ENCODE results near the gene ETFA.

ETFA gene

GRCh38 chr15:76183930-76184649, 127.2 kb downstream of the ETFA start:
- H3K27me3 ChIP-seq (ENCODE audit: insufficient read depth, low read length): peaks cover 3% of the 10 kb centered on the region; the same call in 1 of the 2 replicates
- H3K36me3 ChIP-seq (ENCODE audit: insufficient read depth, low read depth, low read length): no peaks in the 10 kb centered on the region
- H3K9me3 ChIP-seq (ENCODE audit: insufficient read depth, low read depth, low read length): no peaks in the 10 kb centered on the region
- no peaks in the 10 kb centered on the region for H3K4me1 ChIP-seq (ENCODE audit: insufficient read depth, low read length)
- no peak overlapping the region for H3K9ac ChIP-seq (ENCODE audit: low read depth, low read length)
- no peak overlapping the region for H3K27ac ChIP-seq (ENCODE audit: low read length)
- no peak overlapping the region for H3K4me3 ChIP-seq (ENCODE audit: low read length)

GRCh38 chr15:76181705-76182107, 129.6 kb downstream of the ETFA start:
- H3K9me3 ChIP-seq (ENCODE audit: insufficient read depth, low read depth, low read length): no peaks in the 10 kb centered on the region
- no peak overlapping the region for H3K9ac ChIP-seq (ENCODE audit: low read depth, low read length)
- no peak overlapping the region for H3K27ac ChIP-seq (ENCODE audit: low read length)
- H3K4me3 ChIP-seq (ENCODE audit: low read length): no peak overlapping the region
- no peaks in the 10 kb centered on the region for H3K4me1 ChIP-seq (ENCODE audit: insufficient read depth, low read length)
- H3K27me3 ChIP-seq (ENCODE audit: insufficient read depth, low read length): no peaks in the 10 kb centered on the region
- no peaks in the 10 kb centered on the region for H3K36me3 ChIP-seq (ENCODE audit: insufficient read depth, low read depth, low read length)

GRCh38 chr15:76180321-76180720, 130.9 kb downstream of the ETFA start:
- Histone ChIP-seq H3K9me3 (ENCODE audit: insufficient read depth, low read depth, low read length) (no peaks in the 10 kb centered on the region), H3K36me3 (ENCODE audit: insufficient read depth, low read depth, low read length) (no peaks in the 10 kb centered on the region), H3K4me1 (ENCODE audit: insufficient read depth, low read length) (no peaks in the 10 kb centered on the region), H3K9ac (ENCODE audit: low read depth, low read length) (no peak overlapping the region), H3K4me3 (ENCODE audit: low read length) (no peak overlapping the region), H3K27me3 (ENCODE audit: insufficient read depth, low read length) (no peaks in the 10 kb centered on the region), H3K27ac (ENCODE audit: low read length) (no peak overlapping the region)

GRCh38 chr15:76179023-76179422, 132.2 kb downstream of the ETFA start:
- Histone ChIP-seq H3K4me1 (ENCODE audit: insufficient read depth, low read length) (no peaks in the 10 kb centered on the region), H3K36me3 (ENCODE audit: insufficient read depth, low read depth, low read length) (no peaks in the 10 kb centered on the region), H3K4me3 (ENCODE audit: low read length) (no peak overlapping the region), H3K9ac (ENCODE audit: low read depth, low read length) (no peak overlapping the region), H3K27ac (ENCODE audit: low read length) (no peak overlapping the region), H3K27me3 (ENCODE audit: insufficient read depth, low read length) (no peaks in the 10 kb centered on the region), H3K9me3 (ENCODE audit: insufficient read depth, low read depth, low read length) (no peaks in the 10 kb centered on the region)

GRCh38 chr15:76178296-76179000, 132.8 kb downstream of the ETFA start:
- Histone ChIP-seq H3K36me3 (ENCODE audit: insufficient read depth, low read depth, low read length) (no peaks in the 10 kb centered on the region), H3K9ac (ENCODE audit: low read depth, low read length) (no peak overlapping the region), H3K4me3 (ENCODE audit: low read length) (no peak overlapping the region), H3K27me3 (ENCODE audit: insufficient read depth, low read length) (no peaks in the 10 kb centered on the region), H3K9me3 (ENCODE audit: insufficient read depth, low read depth, low read length) (no peaks in the 10 kb centered on the region), H3K4me1 (ENCODE audit: insufficient read depth, low read length) (no peaks in the 10 kb centered on the region), H3K27ac (ENCODE audit: low read length) (no peak overlapping the region)

- no peak overlapping the region for H3K27ac ChIP-seq (ENCODE audit: low read length)
- H3K4me3 ChIP-seq (ENCODE audit: low read length): no peak overlapping the region
- no peaks in the 10 kb centered on the region for H3K9me3 ChIP-seq (ENCODE audit: insufficient read depth, low read depth, low read length)
- no peaks in the 10 kb centered on the region for H3K36me3 ChIP-seq (ENCODE audit: insufficient read depth, low read depth, low read length)
- H3K27me3 ChIP-seq (ENCODE audit: insufficient read depth, low read length): no peaks in the 10 kb centered on the region
- H3K4me1 ChIP-seq (ENCODE audit: insufficient read depth, low read length): no peaks in the 10 kb centered on the region
- H3K9ac ChIP-seq (ENCODE audit: low read depth, low read length): no peak overlapping the region
Observed at GRCh38 chr15:76177491-76178040, 133.7 kb downstream of the ETFA start.

- Histone ChIP-seq H3K9ac (ENCODE audit: low read depth, low read length) (no peak overlapping the region), H3K4me1 (ENCODE audit: insufficient read depth, low read length) (no peaks in the 10 kb centered on the region), H3K27me3 (ENCODE audit: insufficient read depth, low read length) (no peaks in the 10 kb centered on the region), H3K36me3 (ENCODE audit: insufficient read depth, low read depth, low read length) (no peaks in the 10 kb centered on the region), H3K27ac (ENCODE audit: low read length) (no peak overlapping the region), H3K4me3 (ENCODE audit: low read length) (no peak overlapping the region), H3K9me3 (ENCODE audit: insufficient read depth, low read depth, low read length) (no peaks in the 10 kb centered on the region)
Observed at GRCh38 chr15:76176487-76177085, 134.7 kb downstream of the ETFA start.

GRCh38 chr15:76176059-76176458, 135.2 kb downstream of the ETFA start:
- no peaks in the 10 kb centered on the region for H3K36me3 ChIP-seq (ENCODE audit: insufficient read depth, low read depth, low read length)
- H3K9me3 ChIP-seq (ENCODE audit: insufficient read depth, low read depth, low read length): no peaks in the 10 kb centered on the region
- no peak overlapping the region for H3K9ac ChIP-seq (ENCODE audit: low read depth, low read length)
- no peaks in the 10 kb centered on the region for H3K27me3 ChIP-seq (ENCODE audit: insufficient read depth, low read length)
- no peak overlapping the region for H3K27ac ChIP-seq (ENCODE audit: low read length)
- no peak overlapping the region for H3K4me3 ChIP-seq (ENCODE audit: low read length)
- H3K4me1 ChIP-seq (ENCODE audit: insufficient read depth, low read length): no peaks in the 10 kb centered on the region

- Histone ChIP-seq H3K27me3 (ENCODE audit: insufficient read depth, low read length) (no peaks in the 10 kb centered on the region), H3K9ac (ENCODE audit: low read depth, low read length) (no peak overlapping the region), H3K36me3 (ENCODE audit: insufficient read depth, low read depth, low read length) (no peaks in the 10 kb centered on the region), H3K27ac (ENCODE audit: low read length) (no peak overlapping the region), H3K4me1 (ENCODE audit: insufficient read depth, low read length) (no peaks in the 10 kb centered on the region), H3K4me3 (ENCODE audit: low read length) (no peak overlapping the region), H3K9me3 (ENCODE audit: insufficient read depth, low read depth, low read length) (no peaks in the 10 kb centered on the region)
Observed at GRCh38 chr15:76175442-76175841, 135.8 kb downstream of the ETFA start.

- H3K4me1 ChIP-seq (ENCODE audit: insufficient read depth, low read length): no peaks in the 10 kb centered on the region
- no peaks in the 10 kb centered on the region for H3K36me3 ChIP-seq (ENCODE audit: insufficient read depth, low read depth, low read length)
- H3K27ac ChIP-seq (ENCODE audit: low read length): no peak overlapping the region
- no peaks in the 10 kb centered on the region for H3K27me3 ChIP-seq (ENCODE audit: insufficient read depth, low read length)
- no peak overlapping the region for H3K4me3 ChIP-seq (ENCODE audit: low read length)
- H3K9me3 ChIP-seq (ENCODE audit: insufficient read depth, low read depth, low read length): no peaks in the 10 kb centered on the region
- H3K9ac ChIP-seq (ENCODE audit: low read depth, low read length): no peak overlapping the region
Observed at GRCh38 chr15:76174654-76175053, 136.6 kb downstream of the ETFA start.

- no peaks in the 10 kb centered on the region for H3K27me3 ChIP-seq (ENCODE audit: insufficient read depth, low read length)
- no peak overlapping the region for H3K27ac ChIP-seq (ENCODE audit: low read length)
- no peak overlapping the region for H3K4me3 ChIP-seq (ENCODE audit: low read length)
- peaks cover 4% of the 10 kb centered on the region; the same call in 1 of the 2 replicates for H3K4me1 ChIP-seq (ENCODE audit: insufficient read depth, low read length)
- no peaks in the 10 kb centered on the region for H3K36me3 ChIP-seq (ENCODE audit: insufficient read depth, low read depth, low read length)
- no peaks in the 10 kb centered on the region for H3K9me3 ChIP-seq (ENCODE audit: insufficient read depth, low read depth, low read length)
- no peak overlapping the region for H3K9ac ChIP-seq (ENCODE audit: low read depth, low read length)
Observed at GRCh38 chr15:76173317-76173834, 137.9 kb downstream of the ETFA start.
